Activated T-helper 2 cell treated with anti-CD3 and anti-CD28 coated beads, Interferon-gamma antibody, Interleukin-2, Interleukin-4, amounts not matched to agents 10 μg/mL and 5 μg/mL and 100 μg/mL, durations not matched to agents 14 hours and 24 hours and 36 hours (primary cell): ENCODE measurements around the gene IL1RL2. TPM values are rescaled to one million over a fixed set of nuclear protein-coding genes. Genes with fewer than 3 reads are reported as not detected.

Source experiments
- DNase-seq: peaks from one replicate; pipeline ENCODE4 v3.0.0; 2021; ENCODE audit warnings: low spot score
- H3K27ac Mint-ChIP-seq: one replicate; pipeline ENCODE4 v1.8.0; 2021; ENCODE audit warnings: mixed read lengths
- H3K27me3 Mint-ChIP-seq: one replicate; pipeline ENCODE4 v1.8.0; 2021; ENCODE audit warnings: low read depth, mixed read lengths
- H3K36me3 Mint-ChIP-seq: one replicate; pipeline ENCODE4 v1.8.0; 2021; ENCODE audit warnings: low read depth, mixed read lengths
- H3K4me1 Mint-ChIP-seq: one replicate; pipeline ENCODE4 v1.8.0; 2021; ENCODE audit warnings: low read depth, mixed read lengths
- H3K4me3 Mint-ChIP-seq: one replicate; pipeline ENCODE4 v1.8.0; 2021; ENCODE audit warnings: low read depth, mild to moderate bottlenecking, moderate library complexity, mixed read lengths
- H3K9me3 Mint-ChIP-seq: one replicate; pipeline ENCODE4 v1.8.0; 2021; ENCODE audit warnings: mixed read lengths
- intact Hi-C: fragments of 100-400 bp; cut with micrococcal nuclease; formaldehyde crosslinking; loops from one replicate; pipeline ENCODE4 v1.15.1; 2023
- total RNA-seq: library from RNA; stranded (reverse); gene quantifications from 2 replicates; pipeline ENCODE4 v1.2.3, GENCODE V29; 2022

The IL1RL2 gene
- total RNA-seq, 1 donor from 2014 or later: not detected

DNA sequence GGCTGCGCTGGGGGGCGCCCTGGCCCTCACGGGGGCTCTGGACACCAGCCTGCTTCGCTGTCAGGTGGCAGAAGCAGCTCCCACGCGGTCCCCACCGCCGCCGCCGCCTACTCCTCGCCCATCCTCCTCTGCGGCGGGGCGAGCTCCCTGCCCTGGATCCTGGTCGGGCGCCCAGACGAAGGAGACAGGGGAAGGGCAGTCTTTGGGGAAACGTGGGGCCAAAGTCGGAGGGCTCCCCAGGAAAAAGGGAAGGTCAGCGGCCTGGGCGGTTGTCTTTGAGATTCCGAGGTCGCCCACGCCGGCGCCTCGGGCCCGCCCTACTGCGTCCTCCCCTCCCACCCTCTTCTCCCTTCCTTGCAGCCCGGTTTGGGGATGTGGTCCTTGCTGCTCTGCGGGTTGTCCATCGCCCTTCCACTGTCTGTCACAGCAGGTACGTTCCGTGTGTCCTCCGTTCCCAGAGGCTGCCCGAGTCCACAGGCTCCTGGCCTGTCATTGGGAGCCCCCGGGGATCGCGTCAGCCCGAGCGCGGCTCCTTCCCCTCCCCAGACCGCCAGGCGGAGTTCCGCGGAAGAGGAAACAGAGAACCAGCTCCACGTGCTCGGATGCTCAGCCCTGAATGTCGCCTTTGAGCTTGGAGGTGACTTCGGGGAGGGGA lies 800 bp downstream of the IL1RL2 start:
- no peak for DNase-seq
- Mint-ChIP-seq H3K9me3 (no peaks in the 10 kb centered on the region), H3K36me3 (no peaks in the 10 kb centered on the region), H3K4me1 (peaks cover 17% of the 10 kb centered on the region), H3K4me3 (peak overlapping the region; percentile 69), H3K27ac (no peak overlapping the region), H3K27me3 (peaks cover 29% of the 10 kb centered on the region)
- intact Hi-C loops: no loop called here

- no peak for DNase-seq
Measured at GRCh38 chr2:102190430-102191107, 3.7 kb downstream of the IL1RL2 start.

GRCh38 chr2:102191501-102191900 lies 4.7 kb downstream of the IL1RL2 start:
- H3K9me3 Mint-ChIP-seq: no peaks in the 10 kb centered on the region
- H3K36me3 Mint-ChIP-seq: no peaks in the 10 kb centered on the region
- no peak for DNase-seq
- intact Hi-C loops: no loop called here
- peaks cover 5% of the 10 kb centered on the region for H3K4me1 Mint-ChIP-seq
- peaks cover 31% of the 10 kb centered on the region for H3K27me3 Mint-ChIP-seq
- H3K27ac Mint-ChIP-seq: no peak overlapping the region
- H3K4me3 Mint-ChIP-seq: no peak overlapping the region

More at GRCh38 chr2:102190430-102191107, 3.7 kb downstream of the IL1RL2 start:
- Mint-ChIP-seq H3K4me1 (peaks cover 8% of the 10 kb centered on the region), H3K27me3 (peaks cover 28% of the 10 kb centered on the region), H3K9me3 (no peaks in the 10 kb centered on the region), H3K27ac (no peak overlapping the region), H3K4me3 (no peak overlapping the region), H3K36me3 (no peaks in the 10 kb centered on the region)
- intact Hi-C loops: no loop called here

DNA sequence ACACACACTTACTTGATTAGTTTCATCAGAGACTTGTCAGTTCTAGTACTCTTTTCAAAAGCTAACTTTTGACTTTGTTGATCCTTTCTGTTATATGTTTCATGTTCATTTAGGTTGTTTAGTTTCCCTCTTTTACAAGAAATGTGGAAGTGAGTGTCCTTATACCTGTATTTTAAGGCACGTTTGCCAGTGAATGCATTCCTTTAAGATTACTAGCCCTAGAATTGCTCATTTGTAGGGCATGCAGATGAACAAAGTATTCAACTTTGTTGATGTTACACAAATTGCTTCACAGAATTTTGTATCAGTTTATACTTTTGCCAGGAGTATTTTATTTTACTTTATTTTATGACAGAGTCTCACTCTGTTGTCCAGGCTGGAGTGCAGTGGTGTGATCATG lies 6.3 kb downstream of the IL1RL2 start:
- H3K9me3 Mint-ChIP-seq: no peaks in the 10 kb centered on the region
- no peak for DNase-seq
- peaks cover 31% of the 10 kb centered on the region for H3K27me3 Mint-ChIP-seq
- no peaks in the 10 kb centered on the region for H3K36me3 Mint-ChIP-seq
- no peak overlapping the region for H3K27ac Mint-ChIP-seq
- intact Hi-C loops: no loop called here
- H3K4me3 Mint-ChIP-seq: no peak overlapping the region
- H3K4me1 Mint-ChIP-seq: peaks cover 2% of the 10 kb centered on the region

DNA sequence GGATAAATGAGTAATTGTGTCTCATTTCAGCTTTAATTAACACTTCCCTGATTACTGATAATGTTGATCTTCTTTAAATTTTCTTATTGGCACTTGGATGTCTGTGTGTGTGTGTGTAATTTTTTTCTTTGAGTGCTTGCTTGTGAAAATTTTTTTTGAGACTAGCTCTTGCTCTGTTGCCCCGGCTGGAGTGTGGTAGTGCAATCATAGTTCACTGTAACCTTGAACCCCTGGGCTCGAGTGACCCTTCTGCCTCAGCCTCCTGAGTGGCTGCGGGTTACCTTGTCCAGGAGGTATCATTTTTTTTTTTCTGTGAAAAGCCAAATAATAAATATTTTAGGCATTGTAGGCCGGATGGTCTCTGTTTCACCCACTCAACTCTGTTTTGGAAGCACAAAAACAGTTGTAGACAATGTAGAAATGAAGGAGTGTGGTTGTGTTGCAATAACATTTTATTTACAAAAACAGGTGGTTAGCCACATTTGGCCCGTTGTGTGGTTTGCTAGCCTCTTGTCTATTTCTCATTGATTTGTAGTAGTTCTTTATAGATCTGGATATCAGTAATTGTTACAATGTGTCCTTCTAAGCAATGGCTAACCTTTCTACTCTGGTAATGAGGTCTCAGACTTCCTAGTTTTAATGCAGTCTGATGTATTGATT lies 7.9 kb downstream of the IL1RL2 start:
- Mint-ChIP-seq H3K4me3 (no peak overlapping the region), H3K4me1 (peaks cover 2% of the 10 kb centered on the region), H3K36me3 (no peaks in the 10 kb centered on the region), H3K9me3 (no peaks in the 10 kb centered on the region), H3K27me3 (peaks cover 29% of the 10 kb centered on the region), H3K27ac (no peak overlapping the region)
- intact Hi-C loops: no loop called here
- no peak for DNase-seq

- Mint-ChIP-seq H3K4me3 (no peak overlapping the region), H3K4me1 (peaks cover 2% of the 10 kb centered on the region), H3K9me3 (no peaks in the 10 kb centered on the region), H3K36me3 (no peaks in the 10 kb centered on the region), H3K27ac (no peak overlapping the region), H3K27me3 (peaks cover 22% of the 10 kb centered on the region)
- intact Hi-C loops: no loop called here
- DNase-seq: no peak
Measured at GRCh38 chr2:102197389-102198137, 10.7 kb downstream of the IL1RL2 start.

DNA sequence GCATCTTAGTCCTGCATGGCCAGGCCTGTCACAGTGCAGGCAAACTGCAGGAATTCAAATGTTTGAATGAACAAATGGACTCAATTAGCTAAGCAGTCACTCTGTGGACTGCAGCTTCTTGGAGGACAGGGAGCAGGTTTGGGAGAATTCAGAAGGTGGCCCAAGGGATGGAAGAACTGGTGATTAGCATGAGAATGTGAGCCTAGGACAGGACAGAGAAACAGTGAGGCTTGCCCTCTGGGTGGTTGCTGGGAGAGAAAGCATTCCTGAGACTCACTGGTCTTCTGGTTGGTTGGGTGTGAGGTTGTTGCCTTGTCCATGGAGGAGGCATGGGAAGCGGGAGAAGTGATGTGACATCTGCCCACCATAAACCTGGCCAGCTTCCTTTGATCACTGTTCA lies 13.7 kb downstream of the IL1RL2 start:
- H3K4me3 Mint-ChIP-seq: no peak overlapping the region
- DNase-seq: no peak
- H3K27me3 Mint-ChIP-seq: peaks cover 22% of the 10 kb centered on the region
- H3K36me3 Mint-ChIP-seq: no peaks in the 10 kb centered on the region
- peaks cover 2% of the 10 kb centered on the region for H3K4me1 Mint-ChIP-seq
- H3K27ac Mint-ChIP-seq: no peak overlapping the region
- intact Hi-C loops: no loop called here
- H3K9me3 Mint-ChIP-seq: peaks cover 7% of the 10 kb centered on the region

- no peak overlapping the region for H3K4me3 Mint-ChIP-seq
- H3K27me3 Mint-ChIP-seq: peaks cover 12% of the 10 kb centered on the region
- H3K4me1 Mint-ChIP-seq: no peaks in the 10 kb centered on the region
- H3K27ac Mint-ChIP-seq: no peak overlapping the region
- no peaks in the 10 kb centered on the region for H3K36me3 Mint-ChIP-seq
- no peak for DNase-seq
- intact Hi-C loops: no loop called here
- H3K9me3 Mint-ChIP-seq: peaks cover 7% of the 10 kb centered on the region
Measured at GRCh38 chr2:102204638-102205037, 17.8 kb downstream of the IL1RL2 start.

DNA sequence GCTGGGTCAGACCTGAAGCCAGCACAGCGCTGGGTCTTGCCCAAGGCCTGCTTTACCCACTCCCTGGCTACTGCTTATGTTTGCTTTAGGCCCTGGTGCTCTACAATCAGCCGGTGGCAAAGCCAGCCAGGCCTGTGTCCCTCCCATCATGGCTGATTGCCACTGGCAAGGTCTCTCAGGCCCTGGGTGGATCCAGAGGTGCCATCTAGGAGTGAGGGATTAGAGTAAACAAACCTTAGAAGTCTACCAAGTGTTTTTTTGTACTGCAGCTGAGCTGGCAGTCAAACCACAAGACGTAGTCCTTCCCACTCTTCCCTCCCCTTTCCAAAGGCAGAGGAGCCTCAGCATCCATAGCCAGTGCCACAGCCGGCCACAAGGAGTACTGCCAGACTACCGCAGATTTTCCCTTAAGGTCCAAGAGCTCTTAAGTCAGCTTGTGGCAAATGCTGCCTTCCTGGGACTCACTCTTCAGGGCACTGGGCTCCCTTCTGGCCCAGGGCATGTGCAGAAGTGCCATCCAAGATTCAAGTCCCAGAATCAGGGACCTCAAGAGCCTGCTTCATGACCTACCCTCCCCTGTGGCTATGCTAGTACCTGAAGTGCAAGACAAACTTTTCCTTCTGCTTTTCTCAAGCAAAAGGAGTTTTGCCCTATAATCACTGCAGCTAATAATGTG lies 20.0 kb downstream of the IL1RL2 start:
- H3K4me1 Mint-ChIP-seq: no peaks in the 10 kb centered on the region
- no peak overlapping the region for H3K27ac Mint-ChIP-seq
- H3K36me3 Mint-ChIP-seq: no peaks in the 10 kb centered on the region
- H3K9me3 Mint-ChIP-seq: peaks cover 7% of the 10 kb centered on the region
- intact Hi-C loops: no loop called here
- peaks cover 12% of the 10 kb centered on the region for H3K27me3 Mint-ChIP-seq
- H3K4me3 Mint-ChIP-seq: no peak overlapping the region
- DNase-seq: no peak

GRCh38 chr2:102208774-102209173 lies 22.0 kb downstream of the IL1RL2 start:
- Mint-ChIP-seq H3K27me3 (peaks cover 8% of the 10 kb centered on the region), H3K4me3 (no peak overlapping the region), H3K27ac (no peak overlapping the region), H3K4me1 (no peaks in the 10 kb centered on the region), H3K9me3 (peaks cover 7% of the 10 kb centered on the region), H3K36me3 (no peaks in the 10 kb centered on the region)
- intact Hi-C loops: no loop called here
- no peak for DNase-seq

GRCh38 chr2:102209474-102209873 lies 22.7 kb downstream of the IL1RL2 start:
- intact Hi-C loops: no loop called here
- DNase-seq: no peak
- H3K27me3 Mint-ChIP-seq: peaks cover 4% of the 10 kb centered on the region
- H3K27ac Mint-ChIP-seq: no peak overlapping the region
- H3K36me3 Mint-ChIP-seq: no peaks in the 10 kb centered on the region
- peaks cover 7% of the 10 kb centered on the region for H3K9me3 Mint-ChIP-seq
- no peak overlapping the region for H3K4me3 Mint-ChIP-seq
- H3K4me1 Mint-ChIP-seq: no peaks in the 10 kb centered on the region

GRCh38 chr2:102217032-102217431 lies 30.2 kb downstream of the IL1RL2 start:
- Mint-ChIP-seq H3K27me3 (peaks cover 3% of the 10 kb centered on the region), H3K27ac (no peak overlapping the region), H3K4me3 (no peak overlapping the region), H3K36me3 (peaks cover 23% of the 10 kb centered on the region), H3K9me3 (peaks cover 41% of the 10 kb centered on the region), H3K4me1 (peaks cover 9% of the 10 kb centered on the region)
- no peak for DNase-seq
- intact Hi-C loops: no loop called here
